Stimulated activated CD4-positive, alpha-beta T cell treated with anti-CD3 and anti-CD28 coated beads, Interleukin-2, amount 100 ng/mL, for 24 hours (primary cell): ENCODE results near the gene ACBD4.
"Not testable (repeated sequence)": the region's sequence is repeated elsewhere in the genome, so short reads cannot be mapped to it uniquely, and the experiment has no call there.

Experiments
- DNase-seq, 2 donors: peaks; one replicate each; pipeline ENCODE4 v3.0.0-alpha.2; 2020

The ACBD4 gene

DNA sequence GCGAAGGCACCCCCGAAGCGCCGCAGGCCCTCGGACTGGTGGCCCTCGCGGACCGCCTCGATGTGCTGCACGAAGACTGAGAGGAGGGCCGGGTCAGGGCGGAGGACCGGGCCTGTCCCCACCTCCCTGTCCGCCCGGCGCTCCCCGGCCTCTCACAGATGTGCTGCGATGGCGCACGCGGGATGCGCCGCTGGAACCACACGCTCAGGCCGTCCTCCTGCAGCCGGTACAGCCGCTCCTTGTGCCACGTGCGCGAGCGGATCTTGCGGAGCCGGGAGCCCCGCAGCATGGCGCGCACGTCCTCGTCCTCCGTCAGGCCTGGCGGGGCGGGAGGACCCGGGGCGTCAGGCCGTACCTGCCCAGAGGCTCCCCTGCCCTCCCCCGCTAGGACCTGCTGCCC lies 14.4 kb upstream of the ACBD4 start:
- no peak for DNase-seq

DNA sequence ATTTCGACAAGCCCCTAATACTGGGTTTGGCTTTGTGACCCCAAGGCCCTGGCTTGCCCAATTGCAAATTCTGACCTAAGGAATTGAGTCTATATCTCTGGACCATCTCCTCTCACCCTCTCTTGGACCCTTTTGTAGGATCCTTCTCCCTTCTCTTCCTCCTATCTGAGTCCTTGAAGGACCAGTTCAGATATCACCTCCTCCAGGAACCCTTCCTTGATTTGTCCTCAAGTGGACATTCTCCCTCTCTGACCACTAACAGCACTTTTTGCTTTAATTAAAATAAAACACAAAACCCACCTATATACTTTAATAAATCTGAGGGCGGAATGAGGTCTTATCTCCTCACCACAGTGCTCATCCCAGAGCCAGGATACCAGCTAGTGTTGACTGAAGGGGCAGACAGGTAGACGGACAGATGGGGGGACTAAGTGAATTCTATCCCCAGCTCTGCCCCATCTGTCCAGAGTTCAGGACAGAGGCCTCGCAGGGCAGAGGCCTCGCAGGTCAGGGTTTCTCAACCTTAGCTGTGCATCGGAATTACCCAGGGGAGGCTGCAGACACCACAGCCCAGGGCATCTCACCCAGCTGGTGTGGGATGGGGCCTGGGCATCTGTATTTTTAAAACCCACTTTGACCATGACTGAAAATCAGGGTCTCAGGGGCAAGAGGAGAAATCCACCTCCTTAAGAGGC lies 12.3 kb upstream of the ACBD4 start:
- no peak for DNase-seq

DNA sequence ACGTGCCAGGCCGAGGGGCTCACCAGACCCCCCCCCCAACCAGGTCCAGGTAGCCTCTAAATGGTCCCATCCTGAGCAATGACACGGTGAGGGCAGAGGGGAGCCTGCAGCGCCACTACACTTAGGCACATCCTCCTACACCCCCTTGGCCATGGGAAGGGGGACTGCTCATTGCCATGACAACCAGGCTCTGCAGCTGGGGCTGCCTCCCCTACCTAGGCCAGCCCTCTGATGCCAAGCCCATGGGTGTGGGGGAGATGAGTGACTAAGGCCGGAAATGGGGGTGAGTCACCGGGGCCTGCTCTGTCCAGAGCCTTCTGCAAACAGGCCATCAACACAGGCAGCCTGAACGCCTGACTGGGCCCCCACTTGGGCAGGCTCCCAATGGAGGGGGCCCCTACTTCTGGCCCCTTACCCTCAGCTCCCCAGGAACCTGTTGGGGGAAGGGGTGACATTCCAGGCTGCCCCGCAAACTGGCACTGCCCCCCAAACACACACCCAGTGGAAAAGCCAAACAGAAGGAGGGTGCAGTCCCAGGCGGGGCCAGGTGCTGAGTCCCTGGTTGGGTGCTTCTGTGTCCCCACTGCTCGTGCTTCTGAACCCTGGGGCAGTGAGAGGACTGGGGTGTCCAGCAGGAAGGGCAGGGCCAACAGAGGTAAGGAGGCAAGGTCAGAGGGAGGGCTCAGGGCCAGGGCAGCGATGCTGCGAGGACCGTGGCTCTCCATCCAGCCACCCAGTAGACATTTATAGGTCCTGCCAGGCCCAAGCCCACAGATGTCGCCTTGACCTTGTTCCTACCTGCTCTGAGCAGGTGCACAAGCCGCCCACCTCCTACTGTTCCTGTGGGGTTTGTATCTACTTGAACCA lies 11.3 kb upstream of the ACBD4 start:
- peak in 1 of 2 donors; percentile 15 for DNase-seq

DNA sequence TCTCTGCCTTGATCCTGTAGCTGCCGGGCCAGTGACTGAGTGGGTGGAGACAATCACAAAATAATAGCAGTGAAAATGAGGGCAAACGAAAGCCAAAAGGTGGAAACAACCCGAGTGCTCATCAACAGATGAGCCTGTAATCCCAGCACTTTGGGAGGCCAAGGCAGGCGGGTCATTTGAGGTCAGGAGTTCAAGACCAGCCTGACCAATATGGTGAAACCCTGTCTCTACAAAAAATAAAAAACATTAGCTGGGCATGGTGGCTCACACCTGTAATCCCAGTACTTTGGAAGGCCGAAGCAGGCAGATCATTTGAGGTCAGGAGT lies 10.7 kb upstream of the ACBD4 start:
- not testable (repeated sequence) for DNase-seq

DNA sequence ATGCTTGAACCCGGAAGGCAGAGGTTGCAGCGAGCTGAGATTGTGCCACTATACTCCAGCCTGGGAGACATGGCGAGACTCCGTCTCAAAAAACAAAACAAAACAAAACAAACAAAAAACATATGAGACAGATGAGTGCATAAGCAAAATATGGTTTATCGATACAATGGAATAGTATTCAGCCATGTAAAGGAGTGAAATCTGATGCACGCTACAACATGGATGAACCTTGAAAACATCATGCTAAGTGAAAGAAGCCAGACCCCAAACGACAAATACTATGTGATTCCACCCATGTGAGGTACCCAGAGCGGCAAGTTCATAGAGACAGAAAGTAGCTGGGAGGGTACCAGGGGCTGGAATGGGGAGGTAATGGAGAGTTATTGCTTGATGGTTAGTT lies 10.0 kb upstream of the ACBD4 start:
- DNase-seq: no peak

DNA sequence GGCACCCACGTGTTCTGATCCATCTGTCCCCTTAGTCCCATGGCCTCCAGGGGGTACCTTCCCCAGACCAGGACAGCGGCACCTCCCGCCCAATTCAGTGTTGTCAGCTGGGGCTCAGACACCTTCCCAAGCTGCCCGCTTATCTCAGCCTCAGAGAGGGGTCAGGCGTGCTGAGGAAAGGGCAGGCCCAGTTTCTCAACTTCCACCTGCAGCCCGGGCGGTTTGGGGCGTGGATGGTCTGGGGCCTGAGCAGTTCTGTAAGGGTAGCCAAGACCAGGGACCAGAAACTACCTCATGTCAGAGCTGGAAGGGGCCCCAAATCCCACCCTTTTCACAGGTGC lies 8.3 kb upstream of the ACBD4 start:
- DNase-seq: no peak

DNA sequence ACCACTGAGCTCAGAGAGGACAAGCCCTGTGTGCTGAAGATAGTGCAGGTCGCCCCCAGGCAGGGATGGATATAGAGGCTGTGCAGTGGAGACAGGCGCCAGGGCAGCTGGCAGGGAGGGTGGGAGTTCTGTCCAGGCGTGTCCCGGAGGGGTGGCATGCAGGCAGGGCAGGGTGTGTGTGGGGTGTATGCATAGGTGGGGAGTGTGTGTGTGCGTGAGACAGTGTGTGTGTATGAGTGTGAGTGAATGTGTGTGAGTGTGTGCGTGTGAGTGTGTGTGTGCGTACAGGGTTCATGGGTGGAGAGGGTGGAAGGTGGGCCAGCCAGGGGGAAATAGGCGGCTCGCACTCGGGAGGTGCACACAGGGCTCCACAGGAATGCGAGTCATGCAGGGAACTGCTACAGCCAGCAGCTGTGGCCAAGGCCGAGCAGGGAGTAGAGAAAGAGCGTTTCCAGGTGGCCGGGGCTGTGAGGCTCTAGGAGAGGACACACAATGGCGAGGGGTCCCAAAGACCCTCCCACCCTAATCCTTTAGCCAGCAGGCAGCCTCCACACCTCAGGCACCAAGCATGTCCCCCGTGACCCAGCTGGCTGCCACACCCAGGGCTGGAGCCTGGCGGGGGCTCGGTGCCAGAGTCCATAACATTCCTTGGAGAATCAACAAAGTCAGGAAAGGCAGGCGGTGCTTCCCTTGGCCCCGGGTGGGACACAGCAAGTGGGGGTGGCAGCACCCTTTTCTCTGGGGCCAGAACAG lies 7.8 kb upstream of the ACBD4 start:
- DNase-seq: no peak

DNA sequence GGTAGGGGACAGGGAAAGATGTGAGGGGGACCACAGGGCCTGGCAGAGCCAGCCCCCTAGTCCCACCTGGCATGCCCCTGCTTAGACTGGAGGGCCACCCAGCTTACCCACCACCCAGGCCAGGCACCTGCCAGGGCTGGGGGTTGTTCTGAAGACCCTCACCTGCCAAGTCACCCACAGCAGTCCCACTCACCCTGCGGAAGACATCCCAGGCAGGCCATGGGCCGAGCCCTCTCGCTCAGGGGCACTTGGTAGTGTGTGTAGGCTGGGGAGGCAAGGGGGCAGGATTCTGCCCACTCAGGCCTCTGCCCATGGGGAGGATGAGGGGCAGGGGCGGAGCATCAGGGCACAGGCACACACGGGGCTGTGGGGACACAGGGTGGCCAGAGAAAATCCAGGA lies 7.2 kb upstream of the ACBD4 start:
- no peak for DNase-seq

DNA sequence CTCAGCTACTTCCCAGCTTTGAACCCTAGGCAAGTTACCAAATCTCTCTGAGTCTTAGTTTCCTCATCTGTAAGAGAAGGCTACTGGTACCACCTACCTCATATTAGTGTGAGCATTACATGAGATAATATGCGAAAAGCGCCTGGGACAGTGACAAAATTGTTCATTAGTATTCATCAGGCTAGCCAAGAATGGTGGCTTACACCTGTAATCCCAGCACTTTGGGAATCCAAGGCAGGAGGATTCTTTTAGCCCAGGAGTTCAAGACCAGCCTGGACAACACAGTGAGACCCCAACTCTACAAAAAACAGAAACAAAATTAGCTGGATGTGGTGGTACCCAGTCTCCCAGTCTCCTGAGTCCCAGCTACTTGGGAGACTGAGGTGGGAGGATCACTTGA lies 6.5 kb upstream of the ACBD4 start:
- DNase-seq: no peak

DNA sequence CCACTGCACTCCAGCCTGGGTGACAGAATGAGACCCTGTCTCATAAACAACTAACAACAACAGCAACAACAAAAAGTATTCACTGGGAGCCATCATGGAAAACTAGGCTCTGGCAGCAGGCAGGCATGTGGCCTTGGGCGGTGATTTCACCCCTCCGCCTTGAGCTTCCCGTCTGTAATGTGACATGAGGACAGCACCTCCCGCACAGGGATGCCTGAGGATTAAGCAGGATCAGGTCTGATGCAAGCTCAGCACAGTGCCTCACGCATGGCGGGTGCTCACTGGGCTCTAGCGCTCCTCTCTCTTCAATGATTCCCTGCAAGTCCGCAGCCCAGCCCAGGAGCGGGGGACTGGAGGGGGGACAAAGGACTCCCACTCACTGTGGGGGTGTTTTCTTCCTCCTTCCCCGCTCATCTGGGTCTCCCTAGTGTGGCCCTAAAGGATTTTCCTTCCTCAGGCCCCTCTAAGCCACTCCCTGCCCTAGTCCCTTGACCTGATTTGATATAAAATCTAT lies 6.0 kb upstream of the ACBD4 start:
- DNase-seq: no peak

DNA sequence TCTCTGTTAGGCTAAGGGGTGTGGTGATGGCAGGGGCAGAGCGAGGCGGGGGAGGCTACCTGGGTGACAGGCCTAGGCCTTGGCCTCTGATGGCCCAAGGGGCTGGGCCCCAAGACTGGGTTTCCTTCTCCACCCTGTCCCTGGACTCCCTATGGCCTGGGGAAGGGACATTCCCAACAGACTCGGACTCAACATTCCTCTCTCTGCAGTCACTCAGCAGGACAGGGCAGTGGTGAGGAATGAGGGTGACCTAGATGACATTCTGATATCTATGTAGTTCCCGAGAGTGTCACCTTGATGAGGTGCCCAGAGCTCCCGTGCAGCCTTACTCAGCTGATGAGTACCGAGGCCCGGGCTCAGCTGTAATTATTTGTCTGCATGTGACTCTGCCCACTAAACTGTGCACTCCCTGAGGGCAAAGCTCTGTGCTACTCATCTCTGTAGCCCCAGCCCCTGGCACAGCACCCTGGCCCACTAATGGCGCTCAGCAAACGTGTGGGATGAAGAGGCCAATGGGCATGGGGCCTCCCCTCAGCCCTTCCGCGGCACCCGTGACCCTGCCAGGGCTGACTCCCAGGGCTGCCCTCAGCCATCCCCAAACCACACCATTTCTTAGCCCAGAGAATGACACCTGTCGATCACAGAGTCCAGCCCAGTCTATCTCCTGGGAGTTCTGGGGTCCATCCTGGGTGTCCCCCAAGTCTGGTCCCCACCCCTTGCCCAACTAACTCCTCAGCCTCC lies 5.4 kb upstream of the ACBD4 start:
- no peak for DNase-seq

DNA sequence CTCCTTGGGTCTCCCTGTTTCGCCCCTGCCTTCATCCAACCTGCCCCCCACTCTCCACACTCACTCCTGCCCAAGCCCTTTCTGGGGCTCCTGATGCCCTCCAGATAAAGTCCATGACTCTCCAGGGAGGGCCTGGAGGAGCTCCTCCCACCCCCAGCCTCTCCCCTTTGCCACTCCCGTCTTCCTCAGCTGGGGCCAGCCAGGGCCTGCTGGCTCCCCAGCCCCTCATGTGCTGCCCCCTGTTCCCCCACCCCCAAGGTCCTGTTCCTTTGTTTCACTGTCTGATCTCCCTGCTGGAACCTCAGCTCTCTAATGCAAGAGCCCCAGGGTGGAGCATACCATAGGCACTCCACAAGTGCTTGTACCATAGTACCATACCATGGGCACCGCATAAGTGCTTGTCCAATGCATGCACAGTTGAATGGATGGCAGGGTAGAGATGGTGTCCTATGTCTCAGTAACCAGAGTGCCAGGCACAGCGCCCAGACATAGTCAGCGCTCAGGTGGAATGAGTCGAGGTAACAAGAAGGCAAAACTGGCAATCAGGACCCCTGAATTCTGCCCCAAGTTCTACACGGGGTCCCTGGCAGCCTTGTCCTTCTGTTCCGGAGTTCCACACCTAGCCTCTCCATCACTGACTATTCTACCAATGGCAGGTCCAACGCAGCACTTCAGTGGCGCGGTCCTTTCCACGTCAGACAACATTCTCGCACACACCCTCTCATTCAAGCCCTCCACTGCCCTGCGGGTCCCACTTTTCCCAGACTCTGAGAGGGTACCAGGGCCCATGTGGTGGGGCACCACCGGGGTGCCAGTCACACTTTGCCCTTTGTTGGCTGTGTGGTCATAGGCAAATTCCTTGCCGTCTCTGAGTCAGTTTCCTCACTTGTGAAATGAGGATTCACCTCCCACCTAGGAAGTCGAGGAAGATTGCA lies 4.5 kb upstream of the ACBD4 start:
- no peak for DNase-seq

DNA sequence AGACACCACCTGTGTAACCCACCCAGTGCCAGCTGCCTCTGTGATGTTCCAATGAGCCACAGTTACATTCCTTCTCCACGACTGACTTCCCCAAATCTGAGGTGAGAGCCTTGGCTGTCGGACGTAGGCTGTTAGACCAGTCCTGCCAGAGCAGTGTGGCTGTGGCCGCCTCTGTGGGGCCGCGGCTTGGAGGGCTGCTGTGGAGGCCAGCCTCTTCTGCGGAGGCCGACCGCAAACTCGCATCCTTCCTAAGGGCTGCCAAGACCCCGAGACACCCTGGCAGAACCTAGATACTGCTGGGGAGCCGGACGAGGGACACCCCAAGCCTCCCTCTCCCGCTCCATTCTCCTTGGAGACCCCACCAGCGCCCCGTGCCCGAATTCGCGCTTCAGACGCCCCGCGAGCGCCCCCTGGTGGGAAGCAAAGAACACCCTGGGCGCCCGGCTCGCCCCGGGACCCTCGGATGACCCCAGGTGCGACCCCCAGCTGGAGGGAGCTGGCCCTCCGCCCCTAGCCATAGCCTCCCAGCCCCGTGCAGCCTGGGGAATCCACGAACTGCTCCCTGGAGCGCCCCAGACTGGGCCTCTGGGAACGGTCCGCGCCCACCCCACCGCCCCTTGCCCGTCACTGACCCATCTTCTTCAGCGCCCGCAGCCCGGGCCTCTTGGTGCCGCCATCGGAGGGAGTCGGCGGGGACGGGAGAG lies 3.7 kb upstream of the ACBD4 start:
- DNase-seq: peak; percentile 70

DNA sequence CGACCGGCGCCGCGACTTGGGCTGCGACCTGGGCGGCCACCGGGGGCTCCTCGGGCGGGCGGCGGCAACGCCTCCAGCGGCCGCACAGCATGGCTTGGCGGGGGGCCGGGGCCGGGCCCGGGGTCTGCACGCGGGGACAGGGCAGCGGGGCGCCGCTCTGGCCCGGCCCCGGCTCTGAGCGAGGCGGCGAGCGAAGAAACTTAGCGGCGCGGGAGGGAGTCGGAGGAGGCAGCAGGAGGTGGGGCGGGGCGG lies 3.2 kb upstream of the ACBD4 start, which contains the start of gene PLCD3:
PLCD3 (minus strand) TSS at position 196 of the 252 bp plus-strand sequence; CDS start at position 91, 105 bp downstream.
- DNase-seq: no peak

DNA sequence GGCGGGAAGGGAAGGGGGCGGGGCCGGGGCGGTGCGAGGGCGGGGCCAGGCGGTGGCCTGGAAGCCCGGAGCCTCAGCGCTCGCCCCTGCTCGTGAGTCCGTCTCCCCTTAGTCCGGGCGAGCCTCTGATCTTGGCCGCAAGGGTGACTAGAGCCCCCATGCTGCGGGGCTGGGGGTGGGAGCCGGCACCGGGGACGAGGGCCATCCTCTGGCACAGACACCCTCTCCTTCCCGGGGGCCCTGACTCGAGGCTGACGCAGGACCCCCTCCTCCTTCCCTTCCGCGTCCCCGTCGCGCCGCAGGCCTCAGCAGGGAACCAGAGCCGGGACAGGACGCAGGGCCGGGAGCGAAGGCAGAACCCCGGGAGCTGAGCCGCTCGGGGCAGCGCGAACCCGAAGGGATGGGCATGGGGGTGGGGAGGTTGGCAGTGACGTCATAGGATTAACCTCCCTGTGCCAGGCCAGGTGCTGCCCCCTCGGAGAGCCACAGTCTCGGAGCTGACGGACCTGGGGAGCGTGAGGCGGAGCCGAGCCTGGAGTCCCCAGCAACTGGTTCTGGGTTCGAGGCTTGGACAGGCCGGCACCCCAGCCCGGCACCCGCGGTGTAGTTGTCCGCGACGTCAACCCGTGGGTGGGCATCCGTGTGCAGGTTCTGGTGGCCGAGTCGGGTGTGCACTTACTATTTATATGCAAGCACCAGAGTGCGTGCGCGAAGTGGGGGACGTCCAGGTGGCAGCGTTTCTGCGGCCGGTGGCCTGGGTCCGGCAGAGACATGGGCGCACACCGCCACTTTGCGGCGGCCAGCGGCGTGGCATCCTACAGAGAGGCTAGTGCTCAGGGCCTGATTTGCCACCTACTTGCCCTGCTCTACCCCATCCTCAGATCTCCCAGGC lies 2.7 kb upstream of the ACBD4 start:
- peak; percentile 73 to 77 for DNase-seq

DNA sequence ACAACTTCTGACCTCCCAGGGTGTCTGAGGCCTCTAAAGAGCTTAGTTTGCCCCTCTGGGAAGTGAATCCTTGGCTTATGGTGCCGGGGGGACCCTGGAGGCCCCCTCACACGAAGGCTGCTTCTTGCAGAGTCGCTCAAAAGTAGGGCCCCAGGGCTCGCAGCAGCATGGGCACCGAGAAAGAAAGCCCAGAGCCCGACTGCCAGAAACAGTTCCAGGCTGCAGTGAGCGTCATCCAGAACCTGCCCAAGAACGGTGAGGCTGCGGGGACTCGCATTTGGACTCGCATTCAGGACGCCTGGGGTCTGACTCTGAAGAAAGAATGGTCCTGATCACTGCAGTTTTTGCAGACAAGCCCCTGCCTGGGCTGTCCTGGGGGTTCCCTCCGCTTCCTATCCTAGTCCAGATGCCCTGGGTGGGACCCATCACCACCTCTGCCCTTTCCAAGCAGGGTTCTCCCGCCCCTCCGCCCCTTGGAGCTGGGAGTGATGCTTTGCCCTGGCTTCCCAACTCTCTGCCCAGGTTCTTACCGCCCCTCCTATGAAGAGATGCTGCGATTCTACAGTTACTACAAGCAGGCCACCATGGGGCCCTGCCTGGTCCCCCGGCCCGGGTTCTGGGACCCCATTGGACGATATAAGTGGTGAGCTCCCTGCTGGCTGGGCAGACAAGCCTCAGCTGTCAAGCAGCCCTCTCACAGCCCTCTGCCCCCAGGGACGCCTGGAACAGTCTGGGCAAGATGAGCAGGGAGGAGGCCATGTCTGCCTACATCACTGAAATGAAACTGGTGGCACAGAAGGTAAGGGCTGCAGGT lies 698 bp downstream of the ACBD4 start:
- DNase-seq: no peak

DNA sequence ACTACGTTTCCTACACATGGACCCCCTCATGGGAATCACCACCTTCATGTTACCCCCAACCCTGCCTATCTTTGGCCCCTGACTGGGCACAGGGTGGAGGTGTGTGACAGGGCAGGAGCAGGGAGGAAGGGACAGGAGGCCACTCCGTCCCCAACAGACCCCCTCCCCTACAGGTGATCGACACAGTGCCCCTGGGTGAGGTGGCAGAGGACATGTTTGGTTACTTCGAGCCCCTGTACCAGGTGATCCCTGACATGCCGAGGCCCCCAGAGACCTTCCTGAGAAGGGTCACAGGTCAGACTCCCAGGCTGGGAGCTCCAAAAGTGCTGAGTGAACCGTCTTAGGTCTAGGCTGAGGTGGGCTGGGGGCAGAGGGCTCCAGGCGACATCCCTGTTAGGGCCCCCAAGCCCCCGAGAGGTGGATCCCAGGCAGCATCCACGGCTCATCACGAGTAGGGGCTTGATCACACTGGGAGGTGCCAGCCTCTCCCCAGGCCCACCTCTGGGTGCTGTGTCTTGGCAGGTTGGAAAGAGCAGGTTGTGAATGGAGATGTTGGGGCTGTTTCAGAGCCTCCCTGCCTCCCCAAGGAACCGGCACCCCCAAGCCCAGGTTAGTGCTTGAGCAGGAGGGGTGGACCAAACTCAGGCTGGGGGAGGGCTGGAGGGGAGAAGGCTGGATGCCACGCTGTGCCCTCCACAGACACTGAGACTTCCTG lies 1.5 kb downstream of the ACBD4 start:
- no peak for DNase-seq

DNA sequence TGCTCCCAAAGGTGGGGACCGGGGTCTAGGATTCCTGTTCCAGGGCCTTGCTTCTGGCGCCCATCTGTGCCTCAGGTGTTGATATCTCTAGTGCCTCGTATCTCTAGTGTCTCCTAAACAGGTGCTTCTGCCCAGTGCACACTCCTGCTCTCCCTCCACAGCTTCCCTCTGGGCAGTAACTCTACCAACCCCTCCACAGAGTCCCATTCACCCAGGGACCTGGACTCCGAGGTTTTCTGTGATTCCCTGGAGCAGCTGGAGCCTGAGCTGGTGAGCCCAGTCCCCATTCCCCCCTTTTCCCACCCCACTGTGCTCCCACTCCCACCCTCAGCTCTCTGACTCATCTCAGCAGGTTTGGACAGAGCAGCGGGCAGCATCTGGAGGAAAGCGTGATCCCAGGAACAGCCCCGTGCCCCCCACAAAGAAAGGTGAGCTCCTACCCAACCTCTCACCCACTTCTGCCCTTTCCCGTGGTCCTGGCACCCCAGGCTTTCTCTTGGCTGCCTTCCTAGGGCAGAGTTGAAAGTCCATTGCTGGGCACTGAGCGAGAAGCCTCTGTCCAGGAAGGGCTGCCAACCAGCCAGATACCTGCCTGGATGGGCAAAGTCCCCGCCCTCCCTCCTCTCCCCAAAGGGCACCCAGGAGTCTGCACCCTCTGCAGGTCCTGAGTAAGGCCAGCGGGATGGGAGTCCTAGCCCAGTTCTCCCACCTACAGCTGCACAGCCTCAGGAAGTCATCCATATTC lies 2.2 kb downstream of the ACBD4 start:
- DNase-seq: no peak
